DMS79 (cell line): Measurements from ENCODE around the gene TXNL1.

ENCODE experiments used
- DNase-seq: peaks from one replicate; lab custom pipeline; 2025; lab: John Stamatoyannopoulos, UW

Gene TXNL1

DNA sequence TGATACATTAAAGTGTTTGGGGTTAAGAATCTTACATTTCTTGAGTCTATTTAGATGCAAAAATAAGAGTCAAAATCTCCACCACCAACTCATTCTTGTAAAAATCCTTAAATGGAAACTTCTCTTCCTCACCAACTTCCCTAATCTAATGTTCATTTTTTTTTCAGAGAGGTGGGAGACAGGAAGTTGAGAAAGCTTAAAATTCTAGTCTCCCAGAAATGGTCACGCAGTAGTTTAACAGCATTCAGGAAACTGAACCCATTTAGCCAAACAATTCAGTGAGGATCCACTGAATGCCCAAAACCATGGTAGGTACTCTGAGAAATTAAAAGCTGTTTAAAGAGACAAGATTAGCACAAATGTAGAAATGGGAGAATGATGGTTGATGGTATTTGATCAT is 69.0 kb downstream of the TXNL1 start:
- no peak for DNase-seq

DNA sequence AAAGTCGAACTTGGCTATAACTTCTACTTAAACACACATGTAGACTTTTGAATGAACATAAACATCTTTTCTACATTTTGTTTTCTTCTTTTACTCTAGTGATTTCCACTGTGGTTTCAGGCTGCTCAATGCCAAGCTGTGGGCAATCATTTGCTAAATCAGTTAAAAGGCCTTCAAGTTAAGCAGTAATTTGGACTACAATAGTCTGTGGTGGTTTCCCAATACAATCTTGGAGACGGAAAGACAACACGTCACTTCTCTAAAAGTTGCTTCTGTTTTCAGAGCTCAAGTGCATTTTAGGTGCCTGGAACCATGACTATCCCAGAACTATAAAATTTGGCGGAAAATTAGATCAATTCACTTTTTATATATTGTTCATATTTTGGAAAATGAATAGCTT is 69.4 kb downstream of the TXNL1 start:
- DNase-seq: no peak

DNA sequence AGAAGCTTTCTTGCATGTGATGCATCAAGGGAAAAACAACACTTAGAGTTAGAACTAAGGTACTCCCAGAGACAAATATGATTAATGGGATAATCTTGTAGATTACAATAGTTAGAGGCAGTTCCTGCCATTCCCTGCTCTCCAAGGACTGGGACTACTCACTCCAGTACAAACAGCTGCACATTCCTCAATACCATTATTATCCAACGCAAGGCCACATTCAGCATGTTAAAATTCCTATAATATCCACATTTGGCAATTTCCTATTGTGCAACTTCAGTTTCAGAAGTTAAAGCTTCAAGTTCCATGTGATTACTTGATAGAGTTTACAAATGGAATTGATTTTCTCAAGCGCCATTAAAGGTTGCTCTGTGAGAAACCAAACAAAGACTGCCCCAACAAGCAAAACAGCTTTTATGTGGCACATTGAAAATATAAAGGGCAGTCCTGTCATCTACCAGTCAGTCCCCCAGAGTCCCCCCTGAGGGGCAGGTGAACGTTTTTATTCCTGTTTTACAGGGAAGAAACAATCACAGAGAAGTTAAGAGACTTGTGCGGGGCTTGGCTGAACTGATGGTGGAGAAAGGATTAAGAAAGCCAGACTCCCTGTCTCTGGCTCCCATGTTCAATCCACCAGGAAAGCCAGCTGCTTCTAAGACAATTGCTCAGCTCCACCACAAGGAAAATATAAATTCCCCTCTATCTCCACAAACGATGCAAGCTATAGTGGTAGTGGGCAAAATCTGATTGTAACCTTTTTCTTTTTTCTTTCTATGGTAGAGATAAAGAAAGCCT is 72.6 kb downstream of the TXNL1 start:
- no peak for DNase-seq

DNA sequence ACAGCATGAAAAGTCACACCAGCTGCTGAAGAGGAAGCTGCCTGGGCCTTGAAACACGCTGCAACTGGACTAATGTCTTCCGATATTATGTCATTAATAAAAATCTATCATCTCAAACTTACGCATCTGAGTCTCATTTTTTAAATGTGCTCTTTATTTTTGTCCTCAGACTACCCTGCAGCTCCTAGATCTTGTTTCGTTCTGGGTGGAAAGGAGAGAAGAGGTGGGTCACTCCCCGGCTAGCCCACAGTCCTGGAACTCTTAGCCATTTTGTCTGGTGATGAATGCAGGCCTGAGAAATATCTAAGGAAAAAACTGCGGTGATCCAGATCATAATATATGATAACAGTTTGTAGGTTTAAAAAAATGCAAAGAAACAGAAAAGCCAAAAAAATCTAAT is 73.3 kb downstream of the TXNL1 start:
- no peak for DNase-seq

DNA sequence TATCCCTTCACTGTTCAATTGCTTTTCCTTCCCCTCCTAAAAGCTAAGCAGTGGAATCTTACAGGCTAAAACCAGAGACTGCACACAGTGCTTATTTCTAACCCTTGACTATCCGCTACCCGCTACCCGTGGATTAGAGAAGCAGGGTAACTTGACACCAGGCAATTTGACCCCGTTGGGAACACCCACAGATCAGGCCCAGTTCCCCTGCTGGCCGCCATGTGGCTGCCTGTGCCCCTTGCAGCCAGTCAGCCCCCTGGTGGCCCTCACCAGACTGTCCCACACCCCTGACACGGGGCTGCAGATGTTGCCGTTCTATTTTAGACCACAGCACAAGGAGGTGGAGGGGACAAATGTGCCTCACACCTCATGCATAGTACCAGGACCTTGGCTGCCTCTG is 74.8 kb downstream of the TXNL1 start:
- DNase-seq: no peak

DNA sequence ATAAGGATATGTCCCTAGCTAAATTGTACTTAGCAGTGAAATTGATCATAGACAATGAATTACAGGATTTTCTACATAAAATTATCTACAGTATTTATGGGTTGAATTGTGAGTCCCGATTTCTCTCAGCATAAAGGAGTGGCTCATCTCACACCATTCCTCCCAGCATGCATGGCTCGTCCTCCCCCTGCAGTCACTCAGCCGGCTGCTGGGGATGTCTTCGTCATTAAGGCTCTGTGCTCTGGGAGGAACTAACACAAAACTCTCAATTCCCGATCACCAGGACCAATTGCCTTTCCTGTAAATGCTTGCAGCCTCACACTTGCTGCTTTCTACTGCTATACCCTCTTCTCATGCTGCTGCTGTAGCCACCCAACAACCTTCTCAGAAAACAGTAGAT is 75.9 kb downstream of the TXNL1 start:
- no peak for DNase-seq

DNA sequence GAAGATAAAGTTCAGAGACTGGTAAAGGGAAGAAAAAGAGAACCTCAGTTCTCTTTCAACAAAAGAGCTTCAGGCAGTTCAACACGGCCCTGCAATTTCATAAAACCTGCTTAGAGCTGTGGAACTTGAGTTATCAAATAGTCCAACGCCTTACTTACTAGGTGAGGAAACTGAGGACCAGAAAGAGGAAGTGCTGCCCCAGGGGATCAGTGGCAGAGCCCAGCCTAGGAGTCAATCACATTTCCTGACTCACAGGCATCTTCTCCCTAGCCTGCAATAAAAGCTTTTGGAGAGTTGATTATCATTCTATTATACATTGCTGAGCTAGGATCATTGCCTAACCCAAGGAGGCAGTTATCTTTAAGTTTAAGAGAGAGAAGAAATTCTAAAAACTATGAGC is 77.4 kb downstream of the TXNL1 start:
- no peak for DNase-seq

DNA sequence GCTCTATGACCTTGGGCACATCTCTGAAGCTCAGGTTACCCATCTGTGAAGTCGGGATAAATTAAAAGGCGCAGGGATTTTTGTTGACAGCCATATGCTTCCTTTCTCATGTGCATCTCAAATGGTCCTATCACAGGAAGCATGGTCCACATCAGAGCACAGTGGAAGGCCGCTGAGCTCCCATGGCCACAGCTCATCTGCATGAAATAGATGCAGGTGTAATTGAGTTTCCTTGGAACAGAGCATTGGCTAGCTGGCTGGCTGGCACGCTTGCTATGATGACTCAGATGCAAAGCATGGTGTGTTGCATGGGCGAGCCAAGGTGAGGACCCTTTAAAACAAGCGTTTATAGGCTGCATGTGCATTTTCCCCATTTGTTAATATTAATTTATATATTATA is 79.3 kb downstream of the TXNL1 start:
- DNase-seq: no peak

DNA sequence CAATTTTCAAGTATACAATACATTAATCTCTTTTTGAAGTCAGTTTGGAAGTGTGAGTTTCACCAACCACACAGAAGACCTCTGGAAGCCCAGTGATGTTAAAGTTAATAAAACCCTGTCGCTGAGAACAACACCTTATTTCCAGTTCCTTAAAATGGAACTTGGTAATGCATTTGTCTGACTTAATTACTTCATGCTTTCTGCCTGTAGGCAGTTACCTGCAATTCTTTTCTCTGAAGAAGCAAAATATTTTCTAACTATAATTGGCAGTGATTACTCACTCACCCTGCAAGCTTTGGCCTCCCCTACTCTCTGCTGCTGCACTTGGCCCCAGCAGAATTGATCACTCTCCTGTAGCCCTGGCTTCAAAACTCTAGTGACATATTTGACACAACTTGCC is 81.5 kb downstream of the TXNL1 start:
- no peak for DNase-seq

DNA sequence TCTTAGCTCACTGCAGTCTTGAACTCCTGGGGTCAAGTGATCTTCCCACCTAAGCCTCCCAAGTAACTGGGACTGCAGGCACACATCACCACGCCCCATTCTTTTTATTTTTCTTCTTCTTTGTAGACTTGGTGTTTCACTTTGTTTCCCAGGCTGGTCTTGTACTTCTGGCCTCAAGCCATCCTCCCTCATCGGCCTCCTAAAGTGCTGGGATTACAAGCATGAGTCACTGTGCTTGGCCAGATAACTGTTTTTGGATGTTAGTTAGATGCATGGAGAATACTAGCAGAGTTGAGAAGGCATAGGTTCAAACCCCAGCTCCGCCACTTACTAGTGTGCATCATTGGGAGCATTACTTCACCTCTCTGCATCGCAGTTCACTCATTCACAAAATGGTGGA is 88.3 kb downstream of the TXNL1 start:
- DNase-seq: no peak
